K562 (cell line): ENCODE data around the gene EPB41L4A. TPM values are rescaled to one million over a fixed set of nuclear protein-coding genes. Genes with fewer than 3 reads are reported as not detected.

Experiments used
- ATAC-seq: fragments of 200-7000 bp; cut with Tn5 transposase; 3 replicates; pipeline ENCODE4 v1.9.1; 2020; ENCODE audit warnings: moderate library complexity
- BruUV-seq: library from RNA; stranded (reverse); fragments of 400-500 nt; replicated peaks from 2 replicates; lab custom pipeline; 2021; lab: Mats Ljungman, UMichigan
- CTCF ChIA-PET: fragments of 300-600 bp; formaldehyde crosslinking; extraction: SDS; loops from one replicate; lab custom pipeline; 2021; ENCODE audit warnings: low intra/inter-chr PET ratio; lab: Yijun Ruan, JAX
- POLR2A ChIA-PET: fragments of 300-600, 350-650 bp; sonication (Branson Sonifier 250); formaldehyde crosslinking; extraction: SDS; loops from one replicate; lab custom pipeline; 2021; ENCODE audit warnings: antibody characterized with exemption, inconsistent platforms; lab: Yijun Ruan, JAX
- DNase-seq, 4 experiments: peaks; one replicate each; pipeline versions ENCODE4 v3.0.0 to v3.0.0-alpha.2; 2011 to 2018; ENCODE audit warnings: low spot score in 3 of 4, mixed read lengths in 3 of 4; ENCODE audit errors: extremely low read depth in 1 of 4
- FAIRE-seq: peaks from 2 replicates; lab custom pipeline; 2011; peaks lifted over from hg19 to GRCh38; lab: Jason Lieb, UNC
- H2AFZ ChIP-seq: 2 replicates; pipeline ENCODE4 v1.6.0; 2011; ENCODE audit warnings: low read depth, low read length, control low read depth, inconsistent platforms
- H3K27ac ChIP-seq: fragments of 200-600 bp; 3 replicates; pipeline ENCODE4 v1.8.0; 2011; ENCODE audit warnings: low read depth, mild to moderate bottlenecking, control low read depth, inconsistent platforms, low read length, moderate library complexity, mixed read lengths; ENCODE audit errors: extremely low read depth
- H3K27me3 ChIP-seq, 2 experiments: fragments of 300-600 bp in 1 of 2; 2 replicates in 1 of 2; 3 replicates in 1 of 2; pipeline versions ENCODE4 v1.6.0 to v1.8.0; 2011; ENCODE audit warnings: inconsistent platforms in 2 of 2, low read length in 2 of 2, mild to moderate bottlenecking in 1 of 2, mixed read lengths in 1 of 2, moderate library complexity in 1 of 2; ENCODE audit not compliant: control insufficient read depth in 2 of 2, insufficient read depth in 2 of 2
- H3K36me3 ChIP-seq: fragments of 300-600 bp; 3 replicates; pipeline ENCODE4 v1.8.0; 2011; ENCODE audit warnings: mild to moderate bottlenecking, low read length, inconsistent platforms; ENCODE audit not compliant: control insufficient read depth, insufficient read depth
- H3K4me1 ChIP-seq, 2 experiments: fragments of 200-600 bp in 1 of 2; replicated peaks in 1 of 2; 2 replicates in 1 of 2; 3 replicates in 1 of 2; pipeline versions ENCODE4 v1.5.1 to v1.8.0; 2011; ENCODE audit warnings: inconsistent platforms in 2 of 2, low read length in 2 of 2, mild to moderate bottlenecking in 1 of 2, mixed read lengths in 1 of 2, moderate library complexity in 1 of 2; ENCODE audit not compliant: control insufficient read depth in 2 of 2, insufficient read depth in 2 of 2
- H3K4me2 ChIP-seq: 2 replicates; pipeline ENCODE4 v1.6.1; 2011; ENCODE audit warnings: low read length, control low read depth, inconsistent platforms, mixed read lengths; ENCODE audit not compliant: insufficient read depth
- H3K4me3 ChIP-seq: fragments of 200-600 bp; sonication (generic), shearing (Covaris generic); 2 replicates; pipeline ENCODE4 v1.5.1; 2016; ENCODE audit warnings: control low read depth, inconsistent platforms
- H3K79me2 ChIP-seq: fragments of 200-600 bp; 3 replicates; pipeline ENCODE4 v1.8.0; 2011; ENCODE audit warnings: low read length, inconsistent platforms; ENCODE audit not compliant: control insufficient read depth, insufficient read depth
- H3K9ac ChIP-seq, 2 experiments: 2 replicates each; pipeline versions ENCODE4 v1.6.0 to v1.6.1; 2011; ENCODE audit warnings: low read depth in 2 of 2, low read length in 2 of 2, control low read depth in 1 of 2, inconsistent platforms in 1 of 2, mild to moderate bottlenecking in 1 of 2, mixed read lengths in 1 of 2; ENCODE audit not compliant: insufficient read depth in 1 of 2
- H3K9me1 ChIP-seq: one replicate; pipeline ENCODE4 v1.6.0; 2011; ENCODE audit warnings: inconsistent platforms, mild to moderate bottlenecking, low read length, moderate library complexity; ENCODE audit not compliant: control insufficient read depth, insufficient read depth
- H3K9me3 ChIP-seq: replicated peaks from 2 replicates; pipeline ENCODE4 v1.5.1; 2011; ENCODE audit warnings: low read depth, low read length, inconsistent platforms; ENCODE audit not compliant: control insufficient read depth, insufficient read depth
- H4K20me1 ChIP-seq: replicated peaks from 2 replicates; pipeline ENCODE4 v1.6.1; 2011; ENCODE audit warnings: low read length, inconsistent platforms, mixed read lengths; ENCODE audit not compliant: control insufficient read depth, insufficient read depth
- BCL6 ChIP-seq: fragments of 250-450 bp; sonication (Bioruptor Pico); IDR thresholded peaks from 2 replicates; pipeline ENCODE4 v1.4.0; 2020
- CSDE1 ChIP-seq, 2 experiments: fragments of 450-650 bp; IDR thresholded peaks; 2 replicates each; pipeline ENCODE4 v1.6.1; 2016; ENCODE audit warnings: mild to moderate bottlenecking in 1 of 2
- DIDO1 ChIP-seq: fragments of 450-650 bp; IDR thresholded peaks from 2 replicates; pipeline ENCODE4 v1.6.1; 2016; ENCODE audit warnings: low read depth, missing biosample characterization, missing genetic modification characterization
- FOXK2 ChIP-seq, 2 experiments: fragments of 450-650 bp; IDR thresholded peaks in 1 of 2; conservative IDR thresholded peaks in 1 of 2; 2 replicates each; pipeline ENCODE4 v1.6.1; 2016; ENCODE audit warnings: low read depth in 2 of 2, mild to moderate bottlenecking in 1 of 2
- TOE1 ChIP-seq, 2 experiments: fragments of 450-650 bp in 1 of 2; sonication (generic) in 1 of 2; formaldehyde crosslinking in 1 of 2; IDR thresholded peaks; 2 replicates each; pipeline versions ENCODE4 v1.7.1 to v1.8.0; 2016 to 2022; ENCODE audit warnings: borderline replicate concordance in 2 of 2, mild to moderate bottlenecking in 2 of 2, antibody characterized with exemption in 1 of 2, inconsistent platforms in 1 of 2, low read depth in 1 of 2, missing genetic modification reagents in 1 of 2, moderate library complexity in 1 of 2
- UBTF ChIP-seq, 2 experiments: IDR thresholded peaks; 2 replicates each; pipeline ENCODE4 v1.6.1; 2012; ENCODE audit warnings: improper control_type of control experiment in 2 of 2, low read depth in 2 of 2, low read length in 2 of 2, borderline replicate concordance in 1 of 2
- ZBTB34 ChIP-seq: fragments of 250-450 bp; sonication (Bioruptor Pico); IDR thresholded peaks from 2 replicates; pipeline ENCODE4 v1.8.0; 2021; ENCODE audit warnings: mild to moderate bottlenecking, moderate library complexity
- ZBTB8A ChIP-seq: fragments of 450-650 bp; IDR thresholded peaks from 2 replicates; pipeline ENCODE4 v1.6.1; 2018; ENCODE audit warnings: mild to moderate bottlenecking, moderate library complexity; ENCODE audit not compliant: partially characterized antibody
- ZFP30 ChIP-seq: fragments of 250-450 bp; sonication (Bioruptor Pico); IDR thresholded peaks from 2 replicates; pipeline ENCODE4 v1.8.0; 2022; ENCODE audit warnings: moderate library complexity, mild to moderate bottlenecking, inconsistent platforms, borderline replicate concordance
- ZNF584 ChIP-seq: fragments of 200-800 bp; sonication (Bioruptor generic); IDR thresholded peaks from 2 replicates; pipeline ENCODE4 v1.6.1; 2016; ENCODE audit warnings: low read depth, mild to moderate bottlenecking, missing genetic modification characterization, missing compliant biosample characterization
- WGBS: fragments of 100-300 bp; shearing (Covaris generic); methylation state at CpG from one replicate; pipeline ENCODE4 v1.1.6; 2016; ENCODE audit warnings: low coverage, mixed read lengths; ENCODE audit not compliant: insufficient coverage; ENCODE audit errors: missing lambda C conversion rate; 5-methylcytosine and 5-hydroxymethylcytosine counted together
- in situ Hi-C: fragments of 300-500 bp; cut with MboI; formaldehyde crosslinking; loops from 4 replicates; pipeline ENCODE4 v1.15.0; 2018; ENCODE audit warnings: inconsistent platforms, mixed read lengths
- intact Hi-C: fragments of 100-400 bp; cut with micrococcal nuclease; formaldehyde crosslinking; loops from 2 replicates; pipeline ENCODE4 v1.14.2; 2022
- polyA plus RNA-seq, 8 experiments: library from polyadenylated mRNA; depleted of rRNA in 4 of 8; stranded (reverse) in 5 of 8; unstranded in 3 of 8; fragments of >200 nt; fragmentation: Nextera tagmentation in 2 of 8; fragmentation: Illumina TruSeq in 1 of 8; extraction: Ambion mirVana in 2 of 8; extraction: Trizol in 1 of 8; gene quantifications; 2 replicates each; pipeline versions ENCODE4 v1.2.1 to v1.2.3, GENCODE V29; 2011 to 2014; ENCODE audit warnings: inconsistent platforms in 1 of 8, missing spikeins in 1 of 8
- total RNA-seq, 7 experiments: library from RNA; depleted of rRNA in 6 of 7; stranded (reverse); fragments of >200 nt in 6 of 7; fragmentation: Illumina TruSeq in 2 of 7; extraction: Trizol in 2 of 7; gene quantifications; 2 replicates each; pipeline versions ENCODE4 v1.2.1 to v1.2.3, GENCODE V29; 2011 to 2021; ENCODE audit warnings: low replicate concordance in 1 of 7
- TF ChIP-seq, protein P1 (sequence below): fragments of 450-650 bp; formaldehyde crosslinking; IDR thresholded peaks from 2 replicates; pipeline ENCODE4 v1.4.0; 2020; ENCODE audit warnings: mild to moderate bottlenecking, moderate library complexity
- TF ChIP-seq, protein P2 (sequence below), 2 experiments: IDR thresholded peaks; 2 replicates each; pipeline ENCODE4 v1.6.1; 2011; ENCODE audit warnings: borderline replicate concordance in 1 of 2, control low read depth in 1 of 2, low read depth in 1 of 2, low read length in 1 of 2, mild to moderate bottlenecking in 1 of 2, mixed read lengths in 1 of 2, moderate library complexity in 1 of 2; ENCODE audit not compliant: insufficient read depth in 1 of 2, insufficient read length in 1 of 2, poor library complexity in 1 of 2, severe bottlenecking in 1 of 2; ENCODE audit errors: extremely low read depth in 1 of 2

EPB41L4A gene
- total and polyA plus RNA-seq, 9 of the 15 experiments (the other 6 are each of a cell fraction or from before 2014, with no cell fraction given), result 0.04 to 0.35 (median 0.12) TPM; not detected in 3

GRCh38 chr5:112382886-112383285 lies 36.2 kb downstream of the EPB41L4A start:
- BruUV-seq, result no TSS peak
- 0% methylated on average over 2 of the region's 2 CpGs for WGBS
- TF ChIP-seq ZFP30 (no peak), BCL6 (CRISPR knock-in tag) (no peak), ZBTB8A (no peak), UBTF (IDR thresholded peaks at IDR 0.05; ENCODE audit: borderline replicate concordance in 1 of 2, low read depth in 2 of 2, low read length in 2 of 2) (no peak), FOXK2 (conservative IDR thresholded peaks at IDR 0.05 in 1 of 2, IDR thresholded peaks at IDR 0.05 in 1 of 2; ENCODE audit: low read depth in 2 of 2) (no peak), CSDE1 (IDR thresholded peaks at IDR 0.05) (no peak), TOE1 (IDR thresholded peaks at IDR 0.05; ENCODE audit: borderline replicate concordance) (no peak), TOE1 (CRISPR knock-in tag; IDR thresholded peaks at IDR 0.05; ENCODE audit: borderline replicate concordance, low read depth) (no peak), DIDO1 (tag) (no peak), ZBTB34 (CRISPR knock-in tag) (no peak), ZNF584 (CRISPR knock-in tag) (no peak)
- TF ChIP-seq, protein P1, sequence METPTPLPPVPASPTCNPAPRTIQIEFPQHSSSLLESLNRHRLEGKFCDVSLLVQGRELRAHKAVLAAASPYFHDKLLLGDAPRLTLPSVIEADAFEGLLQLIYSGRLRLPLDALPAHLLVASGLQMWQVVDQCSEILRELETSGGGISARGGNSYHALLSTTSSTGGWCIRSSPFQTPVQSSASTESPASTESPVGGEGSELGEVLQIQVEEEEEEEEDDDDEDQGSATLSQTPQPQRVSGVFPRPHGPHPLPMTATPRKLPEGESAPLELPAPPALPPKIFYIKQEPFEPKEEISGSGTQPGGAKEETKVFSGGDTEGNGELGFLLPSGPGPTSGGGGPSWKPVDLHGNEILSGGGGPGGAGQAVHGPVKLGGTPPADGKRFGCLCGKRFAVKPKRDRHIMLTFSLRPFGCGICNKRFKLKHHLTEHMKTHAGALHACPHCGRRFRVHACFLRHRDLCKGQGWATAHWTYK (CRISPR knock-in tag), result no peak
- TF ChIP-seq, protein P2, sequence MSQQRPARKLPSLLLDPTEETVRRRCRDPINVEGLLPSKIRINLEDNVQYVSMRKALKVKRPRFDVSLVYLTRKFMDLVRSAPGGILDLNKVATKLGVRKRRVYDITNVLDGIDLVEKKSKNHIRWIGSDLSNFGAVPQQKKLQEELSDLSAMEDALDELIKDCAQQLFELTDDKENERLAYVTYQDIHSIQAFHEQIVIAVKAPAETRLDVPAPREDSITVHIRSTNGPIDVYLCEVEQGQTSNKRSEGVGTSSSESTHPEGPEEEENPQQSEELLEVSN (IDR thresholded peaks at IDR 0.05; ENCODE audit: borderline replicate concordance in 1 of 2, extremely low read depth in 1 of 2, insufficient read depth in 1 of 2, insufficient read length in 1 of 2, low read depth in 1 of 2, low read length in 1 of 2, poor library complexity in 1 of 2, severe bottlenecking in 1 of 2), result no peak

More at GRCh38 chr5:112382886-112383285, 36.2 kb downstream of the EPB41L4A start:
- POLR2A ChIA-PET, result interaction anchor here (0.9 to 1.4 kb wide), 2 partner anchors 25 to 32 kb away, joined by 3 read pairs; no protein-coding TSS in a partner anchor
- Histone ChIP-seq H3K9ac (no peak overlapping the region), H3K4me1 (no peaks in the 10 kb centered on the region), H2AFZ (no peak overlapping the region), H3K79me2 (no peaks in the 10 kb centered on the region), H3K27me3 (peaks cover 0 to 15% of the 10 kb centered on the region in 2 experiments; a peak in 3 of 5 replicates), H3K36me3 (no peaks in the 10 kb centered on the region), H3K4me2 (no peak overlapping the region), H3K4me3 (no peak overlapping the region), H4K20me1 (no peaks in the 10 kb centered on the region), H3K9me1 (no peaks in the 10 kb centered on the region), H3K27ac (no peak overlapping the region), H3K9me3 (no peaks in the 10 kb centered on the region)
- ATAC-seq (no peak), DNase-seq (no peak), FAIRE-seq (no peak)
- intact Hi-C loops (no loop called here), in situ Hi-C loops (no loop called here)
- CTCF ChIA-PET, result no interaction called here
